GM18508 (cell line): ENCODE measurements around the gene ZDHHC20.

Source experiments
- ATAC-seq: cut with Tn5 transposase; IDR thresholded peaks from one replicate; pipeline ENCODE4 v1.9.1; 2021; ENCODE audit warnings: moderate number of reproducible peaks; ENCODE audit not compliant: insufficient read depth, unreplicated experiment

Gene ZDHHC20

DNA sequence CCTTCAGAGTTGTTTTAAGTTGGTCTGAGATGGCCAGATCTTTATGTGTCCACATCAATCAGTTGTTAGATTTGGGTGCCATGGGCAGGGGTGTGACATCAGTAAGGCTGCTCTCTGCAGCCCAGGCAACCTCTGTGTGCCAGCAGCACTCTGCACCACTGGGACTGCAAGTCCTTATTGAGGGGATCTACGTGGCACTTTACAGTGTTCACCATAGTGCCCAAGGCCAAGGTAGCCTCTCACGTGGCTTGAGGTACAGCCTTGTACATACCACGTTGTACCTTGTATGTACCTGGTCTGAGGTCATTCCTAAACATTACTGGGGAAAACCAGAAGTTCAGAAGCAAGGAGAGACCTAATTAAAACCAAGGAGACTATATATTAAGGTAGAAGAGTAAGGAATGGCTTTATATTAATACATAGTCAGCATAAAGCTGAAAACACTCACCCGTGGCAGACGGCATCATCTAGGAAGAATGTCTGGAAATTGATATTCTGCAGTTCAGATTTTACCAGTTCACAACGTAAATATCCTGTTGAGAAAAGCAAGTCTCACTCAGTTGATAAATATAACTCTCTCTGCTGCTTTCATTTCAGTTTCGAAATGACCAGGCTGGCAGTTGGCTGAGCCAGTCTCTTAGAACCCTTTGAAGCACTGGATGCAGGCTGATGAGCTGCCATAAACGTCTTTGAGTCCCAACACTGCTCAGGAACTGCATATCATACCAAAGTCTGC is 128.8 kb downstream of the ZDHHC20 start:
- peak; percentile 78 for ATAC-seq

DNA sequence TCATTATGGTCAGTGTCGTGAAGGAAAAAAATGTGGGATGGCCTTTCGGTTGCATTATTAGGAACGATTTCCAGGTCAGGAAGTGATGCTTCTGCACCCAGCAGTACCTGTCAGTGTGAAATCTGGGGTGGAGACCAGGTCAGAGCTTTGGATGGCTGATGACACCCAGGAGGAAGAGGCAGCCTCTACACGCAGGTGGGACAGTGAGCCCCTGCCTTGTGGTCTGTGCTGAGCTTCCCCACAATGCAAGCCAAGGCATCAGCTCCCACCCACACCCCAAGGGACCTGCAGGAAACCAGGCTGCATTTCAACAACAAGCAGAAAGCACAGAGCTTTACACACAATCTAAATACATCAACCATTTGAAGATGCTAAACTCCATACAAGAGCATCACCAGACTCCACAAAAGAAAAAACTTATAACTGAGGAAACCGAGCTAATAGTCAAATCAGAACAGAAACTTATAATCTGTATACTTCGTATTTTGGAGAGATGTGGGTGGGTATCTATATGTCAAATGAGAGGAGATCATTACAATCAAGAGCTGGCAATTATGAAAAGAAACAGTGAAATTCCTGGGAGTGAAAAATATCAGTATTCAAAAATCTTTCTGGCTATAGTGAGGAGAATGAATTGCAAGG is 130.1 kb downstream of the ZDHHC20 start:
- no peak for ATAC-seq

DNA sequence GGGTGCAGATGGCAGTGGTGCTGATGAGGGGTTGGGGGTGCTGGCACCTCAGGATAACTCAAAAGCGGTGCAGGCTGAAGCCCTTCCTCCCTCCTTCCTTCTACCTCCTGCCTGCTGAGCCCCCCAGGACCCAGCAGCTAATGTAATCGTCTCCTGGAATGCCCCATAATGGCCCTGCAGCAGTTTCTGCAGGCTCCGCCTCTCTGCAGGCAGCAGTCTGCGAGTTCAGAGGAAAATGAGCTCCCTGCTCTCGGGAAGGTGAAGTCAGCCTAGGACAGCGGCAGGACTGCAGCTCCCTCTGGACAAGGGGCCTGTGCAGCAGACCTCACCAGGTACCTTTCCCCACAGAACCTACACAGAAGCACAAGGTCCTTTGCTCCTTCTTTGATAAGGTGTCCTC is 130.9 kb downstream of the ZDHHC20 start:
- ATAC-seq: no peak

DNA sequence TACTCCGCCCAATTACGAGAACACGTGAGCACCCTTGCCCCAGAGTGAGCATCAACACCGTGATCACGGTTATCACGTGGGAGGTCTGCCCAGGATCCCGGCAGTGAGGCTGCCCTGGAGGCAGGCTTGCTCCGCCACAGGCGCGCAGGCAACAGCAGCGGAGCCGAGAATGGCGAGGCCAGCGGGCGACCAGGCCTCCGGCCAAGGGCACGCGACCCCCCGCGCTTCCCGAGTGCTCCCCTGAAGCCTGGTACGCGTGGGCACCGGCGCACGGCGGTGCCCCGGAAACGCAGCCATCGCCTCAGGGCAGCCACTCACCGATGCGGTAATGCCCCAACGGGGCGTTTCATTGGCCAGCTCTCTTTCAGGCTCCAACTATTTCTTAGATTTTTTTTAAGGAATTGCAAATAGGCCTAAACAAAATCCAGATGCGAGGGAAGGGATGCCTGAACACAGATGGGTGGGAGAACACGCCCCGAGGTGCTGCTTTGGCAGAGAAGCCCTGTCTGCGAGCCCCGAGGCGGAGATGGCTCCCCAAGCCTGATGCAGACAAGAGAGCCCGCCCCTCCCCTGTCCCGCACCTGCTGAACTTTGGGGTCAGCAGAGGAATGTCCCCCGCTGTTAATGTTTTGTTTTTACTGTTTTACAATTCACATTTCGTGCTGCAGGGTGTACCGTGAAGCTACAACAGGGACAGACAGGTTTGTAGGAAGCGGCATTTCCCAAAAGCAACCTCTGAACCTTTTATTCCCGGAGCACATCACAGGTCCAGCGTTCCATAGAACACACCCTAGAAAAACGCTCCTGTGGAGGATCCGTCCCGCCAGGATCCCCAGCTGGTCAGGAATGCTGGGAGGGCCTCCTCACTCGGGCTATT is 132.7 kb downstream of the ZDHHC20 start:
- ATAC-seq: no peak

DNA sequence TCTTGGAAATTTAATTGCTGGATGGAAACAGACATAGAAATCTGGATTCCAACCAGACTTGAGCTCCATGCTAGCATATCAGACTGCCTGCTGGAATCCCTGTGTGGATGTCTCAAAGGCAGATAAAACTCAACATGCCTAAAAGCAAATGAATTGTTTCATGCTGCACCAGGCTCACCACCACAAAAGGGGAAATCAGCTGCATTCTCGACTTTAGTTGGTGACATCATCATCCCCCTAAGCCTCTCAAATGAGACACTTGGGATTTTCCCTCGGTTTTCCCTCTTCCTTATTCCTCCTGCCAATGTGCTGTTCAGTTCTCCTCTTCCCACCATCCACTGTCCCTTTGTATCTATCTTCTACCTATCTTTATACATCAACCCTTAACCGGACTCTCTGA is 134.3 kb downstream of the ZDHHC20 start:
- ATAC-seq: no peak

DNA sequence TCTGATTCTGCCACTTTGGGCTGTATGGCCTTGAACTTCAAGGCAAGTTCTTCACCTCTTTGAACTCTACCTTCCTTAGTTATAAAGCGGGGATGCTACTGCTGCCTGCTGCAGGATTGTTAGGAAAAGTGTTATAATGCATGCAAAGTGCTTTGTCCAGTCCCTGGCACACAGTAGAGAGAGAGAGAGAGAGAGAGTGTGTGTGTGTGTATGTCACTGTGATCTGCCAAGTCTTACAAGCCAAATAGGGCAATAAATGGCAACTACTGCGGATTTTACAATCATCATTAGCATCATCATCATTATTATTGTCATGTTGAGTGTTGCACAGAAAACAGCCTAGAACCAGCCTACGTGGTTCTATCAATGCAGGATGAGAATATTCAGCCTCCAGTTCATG is 136.1 kb downstream of the ZDHHC20 start:
- no peak for ATAC-seq
